IPS DF 4.7 (cell line): Measurements from ENCODE around the gene MIDN.
"Not testable (repeated sequence)": the region's sequence is repeated elsewhere in the genome, so short reads cannot be mapped to it uniquely, and the experiment has no call there.

Experiments used
- DNase-seq: peaks from one replicate; pipeline ENCODE4 v3.0.0-alpha.2; 2013; ENCODE audit warnings: low spot score; ENCODE audit errors: extremely low read depth

Gene MIDN

GRCh38 chr19:1291761-1292418 lies 43.5 kb downstream of the MIDN start:
- DNase-seq, result no peak

DNA sequence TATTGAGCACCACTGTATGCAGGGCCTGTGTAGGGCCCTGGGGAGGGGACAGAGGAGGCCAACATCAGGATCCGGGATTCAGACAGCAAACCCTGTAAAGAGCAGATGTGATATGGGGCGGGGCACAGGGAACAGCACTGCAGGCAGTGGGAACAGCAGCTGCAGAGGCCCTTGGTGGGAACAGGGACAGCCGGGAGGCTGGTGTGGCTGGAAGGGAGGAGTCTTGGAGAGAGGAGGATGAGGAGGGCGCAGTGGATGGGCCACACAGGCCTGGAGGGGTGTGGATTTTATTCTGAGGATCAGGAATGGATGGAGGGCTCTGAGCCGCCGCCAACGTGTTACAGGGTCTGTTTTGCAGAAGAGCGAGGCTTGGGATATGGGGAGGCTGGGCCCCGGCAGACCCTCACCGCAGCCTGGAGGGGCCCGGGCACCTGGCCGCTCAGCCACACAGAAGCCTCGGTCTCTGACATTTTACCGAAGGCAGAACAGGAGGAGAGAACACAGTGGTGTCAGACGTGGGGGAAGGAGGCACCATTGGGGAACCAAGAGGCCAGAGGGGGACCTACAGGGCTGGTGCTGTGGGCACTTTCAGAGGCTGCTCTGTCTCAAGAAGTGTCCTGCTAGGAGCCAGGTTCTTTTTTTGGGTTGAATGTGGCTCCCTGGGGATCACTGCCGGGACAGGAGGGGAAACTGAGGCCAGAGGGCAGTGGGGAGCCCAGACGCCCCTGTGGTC lies 44.2 kb downstream of the MIDN start:
- no peak for DNase-seq

DNA sequence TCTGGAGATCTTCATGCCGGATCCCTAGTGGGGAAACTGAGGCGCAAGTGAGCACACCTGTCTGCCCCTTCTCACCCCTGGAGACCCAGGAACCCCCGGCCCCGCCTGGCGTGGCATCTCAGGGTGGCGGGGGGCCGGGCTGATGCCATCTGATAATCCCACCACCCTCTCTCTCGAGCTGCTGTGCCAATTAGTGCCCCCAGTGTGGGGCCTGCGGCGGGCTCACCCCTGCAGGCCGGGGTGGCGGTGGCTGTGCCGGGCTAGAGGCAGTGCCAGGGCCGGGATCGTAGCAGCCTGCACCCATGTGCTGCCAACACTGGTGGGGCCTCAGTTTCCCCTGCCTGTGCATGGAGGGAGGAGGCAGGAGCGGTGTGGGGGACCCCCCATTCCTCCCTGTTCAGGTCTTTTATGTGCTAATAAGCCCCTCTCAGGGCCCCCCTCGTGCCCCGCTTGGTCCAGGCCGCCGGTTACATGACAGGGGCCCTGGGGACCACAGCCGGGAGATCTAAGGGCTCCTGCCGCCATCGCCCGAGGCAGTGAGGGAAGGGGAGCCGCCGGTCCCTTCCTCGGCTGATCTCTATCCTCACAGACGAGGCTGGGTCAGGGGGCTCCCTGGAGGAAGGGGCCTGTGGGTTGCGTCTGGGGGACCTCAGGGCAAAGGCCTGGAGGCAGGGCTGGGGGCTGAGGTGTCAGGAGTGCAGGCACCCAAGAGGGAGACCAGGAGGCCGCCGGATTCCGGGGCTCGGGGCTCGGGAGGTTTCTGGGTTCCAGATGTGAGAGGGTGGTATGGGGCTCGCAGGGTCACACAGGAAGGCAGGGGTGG lies 45.6 kb downstream of the MIDN start:
- DNase-seq, result no peak

DNA sequence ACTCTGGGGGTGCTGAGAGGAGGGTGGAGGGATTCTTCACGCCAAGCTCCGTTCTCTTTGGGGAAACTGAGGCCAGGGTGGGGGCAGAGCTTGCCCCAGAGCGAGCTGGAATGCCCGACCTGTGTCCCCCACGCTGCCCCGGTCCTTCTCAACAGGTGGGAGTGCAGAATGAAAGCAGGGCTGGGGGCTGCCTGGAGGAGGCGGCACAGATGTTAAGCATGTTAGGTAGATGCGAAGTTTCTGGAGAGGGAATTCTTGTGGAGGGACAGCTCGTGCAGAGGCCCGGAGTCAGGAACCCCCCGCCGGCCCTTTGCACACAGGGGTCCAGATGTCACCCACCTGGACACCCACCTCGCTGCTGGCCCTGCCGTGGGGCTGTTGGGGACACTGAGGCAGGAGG lies 46.3 kb downstream of the MIDN start:
- DNase-seq, result no peak

DNA sequence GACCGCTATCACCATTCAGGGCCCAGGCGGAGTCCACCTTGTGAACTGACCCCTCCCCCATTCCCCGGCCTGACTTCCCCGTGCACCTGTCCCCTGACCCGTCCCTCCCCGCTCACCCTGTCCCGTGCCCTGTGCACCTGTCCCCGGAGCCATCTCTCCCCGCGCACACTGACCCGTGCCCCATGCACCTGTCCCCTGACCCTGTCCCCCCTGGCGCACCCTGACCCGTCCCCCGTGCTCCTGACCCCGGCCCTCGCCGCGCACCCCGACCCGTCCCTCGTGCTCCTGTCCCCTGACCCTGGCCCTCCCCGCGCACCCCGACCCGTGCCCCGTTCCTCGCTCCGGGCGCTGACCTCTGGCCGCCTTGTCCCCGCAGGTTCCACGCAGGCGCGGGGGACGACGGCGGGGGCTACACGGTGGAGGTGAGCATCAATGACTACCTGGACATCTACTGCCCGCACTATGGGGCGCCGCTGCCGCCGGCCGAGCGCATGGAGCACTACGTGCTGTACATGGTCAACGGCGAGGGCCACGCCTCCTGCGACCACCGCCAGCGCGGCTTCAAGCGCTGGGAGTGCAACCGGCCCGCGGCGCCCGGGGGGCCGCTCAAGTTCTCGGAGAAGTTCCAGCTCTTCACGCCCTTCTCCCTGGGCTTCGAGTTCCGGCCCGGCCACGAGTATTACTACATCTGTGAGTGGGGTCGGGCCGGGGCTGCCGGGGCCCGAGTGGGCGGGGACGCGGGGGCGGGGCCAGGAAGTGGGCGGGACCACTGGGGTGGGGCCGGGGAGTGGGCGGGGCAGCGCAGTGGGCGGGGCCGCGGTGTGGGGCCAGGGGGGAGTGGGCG lies 47.0 kb downstream of the MIDN start:
- no peak for DNase-seq

GRCh38 chr19:1296078-1296477 lies 47.7 kb downstream of the MIDN start:
- no peak for DNase-seq

- DNase-seq, result no peak
Observed at GRCh38 chr19:1296575-1297271, 48.3 kb downstream of the MIDN start.

GRCh38 chr19:1298235-1298634 lies 49.9 kb downstream of the MIDN start:
- no peak for DNase-seq

DNA sequence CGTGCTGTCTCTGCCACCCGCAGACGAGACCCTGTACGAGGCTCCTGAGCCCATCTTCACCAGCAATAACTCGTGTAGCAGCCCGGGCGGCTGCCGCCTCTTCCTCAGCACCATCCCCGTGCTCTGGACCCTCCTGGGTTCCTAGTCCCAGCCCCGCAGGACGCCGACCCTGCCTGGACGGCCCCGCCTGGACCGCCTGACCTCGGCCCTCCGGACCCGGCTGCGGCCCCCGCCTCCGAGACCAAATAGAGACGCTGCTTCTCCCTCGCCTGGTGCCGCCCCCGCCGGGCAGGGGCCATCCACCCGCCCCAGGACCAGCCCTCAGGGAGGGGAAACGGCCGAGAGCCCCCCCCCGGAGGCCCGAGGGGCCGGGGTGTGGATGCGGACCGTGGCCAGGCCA lies 51.4 kb downstream of the MIDN start:
- DNase-seq, result no peak

DNA sequence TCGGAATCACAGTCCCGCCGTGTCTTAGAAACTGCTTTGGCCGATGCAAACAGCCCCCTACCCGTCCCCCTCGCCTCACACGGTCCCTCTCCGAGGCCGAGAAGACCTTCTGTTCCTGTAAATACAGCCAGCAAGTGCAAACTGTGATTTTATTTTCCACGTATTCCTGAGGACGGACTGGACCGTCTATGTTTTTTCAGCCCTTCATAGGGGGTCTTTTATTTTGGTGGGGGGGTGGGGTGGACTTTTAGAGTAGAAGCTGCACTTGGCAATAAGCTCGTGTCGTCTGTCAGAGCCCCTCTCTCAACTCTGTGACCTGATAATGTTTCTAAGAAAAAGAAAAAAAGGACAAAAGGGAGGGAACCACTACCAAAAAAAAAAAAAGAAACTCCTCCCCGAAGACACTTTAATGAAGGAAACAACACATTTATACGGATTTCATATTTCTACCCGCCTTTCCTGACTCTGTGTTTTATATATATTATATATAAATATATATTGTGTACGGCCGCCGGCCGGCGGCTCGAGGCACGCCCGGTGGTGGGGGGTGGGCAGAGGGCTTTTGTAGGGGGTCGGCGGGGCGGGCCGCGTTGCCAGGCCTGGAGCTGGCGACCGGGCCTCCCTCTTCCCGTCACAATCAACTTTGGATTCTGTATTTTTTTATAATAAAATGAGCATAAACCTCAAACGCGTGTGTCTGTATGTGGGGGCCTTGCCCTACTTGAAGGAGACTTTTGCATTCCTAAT lies 52.5 kb downstream of the MIDN start:
- DNase-seq, result no peak

- no peak for DNase-seq
Observed at GRCh38 chr19:1302533-1303239, 54.3 kb downstream of the MIDN start.

DNA sequence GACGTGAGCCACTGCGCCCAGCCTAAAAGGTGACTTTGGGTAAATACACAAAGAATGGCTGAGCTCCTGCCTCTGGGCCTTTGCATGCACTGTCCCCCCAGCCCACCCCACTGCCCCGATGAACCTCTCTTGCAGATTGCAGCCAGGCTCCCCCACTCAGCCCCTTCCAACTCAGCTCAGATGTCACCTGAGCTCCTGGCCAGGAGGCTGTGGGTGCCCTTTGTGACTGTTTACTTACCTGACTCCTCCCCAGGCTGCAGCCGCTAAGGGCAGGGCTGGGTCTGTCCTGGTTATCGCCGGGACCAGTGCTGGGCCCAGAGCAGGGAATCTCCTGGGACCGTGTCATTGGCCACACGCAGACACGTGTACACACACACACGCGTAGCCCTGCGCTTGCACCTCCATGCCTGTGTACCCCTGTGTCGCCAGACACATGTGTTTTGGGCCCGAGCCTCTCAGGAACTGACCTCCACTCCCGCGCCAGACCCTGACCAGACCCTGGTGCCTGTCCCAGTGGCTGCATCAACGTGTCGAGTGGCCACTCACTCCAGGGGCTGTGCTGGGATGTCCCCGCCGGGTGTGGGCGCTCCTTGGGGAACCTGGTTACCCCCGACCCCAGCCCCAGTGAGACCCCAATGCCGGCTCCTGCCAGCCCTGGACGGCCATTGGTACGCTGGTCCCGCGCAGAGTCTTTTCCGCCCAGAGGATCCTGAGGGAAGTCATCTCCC lies 56.0 kb downstream of the MIDN start:
- no peak for DNase-seq

- DNase-seq, result not testable (repeated sequence)
Observed at GRCh38 chr19:1305354-1305753, 57.0 kb downstream of the MIDN start.

DNA sequence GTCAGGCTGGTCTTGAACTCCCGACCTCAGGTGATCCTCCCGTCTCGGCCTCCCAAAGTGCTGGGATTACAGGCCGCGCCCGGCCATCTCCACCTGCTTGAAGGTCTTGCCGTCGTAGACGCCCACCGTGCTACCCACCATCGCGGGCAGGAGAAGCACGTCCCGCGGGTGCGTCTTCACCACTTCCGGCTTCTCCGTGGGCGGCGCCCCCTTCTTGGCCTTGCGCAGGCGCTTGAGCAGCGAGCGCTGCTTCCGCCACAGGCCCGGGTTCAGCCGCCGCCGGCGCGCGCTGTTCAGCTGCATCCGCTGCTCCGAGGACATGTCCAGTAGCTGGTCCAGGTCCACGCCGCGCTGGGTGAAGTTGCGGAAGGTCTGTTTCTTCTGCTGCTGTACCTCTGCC lies 58.9 kb downstream of the MIDN start:
- DNase-seq, result no peak

DNA sequence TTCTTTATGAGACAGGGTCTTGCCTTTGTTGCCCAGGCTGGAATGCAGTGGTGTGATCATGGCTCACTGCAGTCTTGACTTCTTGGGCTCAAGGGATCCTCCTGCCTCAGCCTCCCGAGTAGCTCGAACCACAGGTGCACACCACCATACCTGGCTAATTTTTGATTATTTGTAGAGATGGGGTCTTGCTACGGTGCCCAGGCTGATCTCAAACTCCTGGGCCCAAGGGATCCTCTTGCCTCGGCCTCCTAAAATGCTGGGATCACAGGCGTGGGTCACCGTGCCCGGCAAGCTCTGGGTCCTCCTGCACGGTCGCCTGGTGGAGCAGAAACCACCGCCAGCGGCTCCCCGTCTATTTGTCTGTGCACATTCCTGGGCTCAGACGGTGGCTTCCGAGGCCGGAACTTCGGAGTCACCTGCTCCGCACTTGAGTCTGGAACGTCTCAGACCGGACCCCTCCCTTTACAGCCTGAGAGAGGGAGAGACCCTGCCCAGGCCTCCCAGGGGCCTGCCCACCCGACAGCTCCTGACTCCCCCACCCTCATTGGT lies 59.4 kb downstream of the MIDN start:
- no peak for DNase-seq

DNA sequence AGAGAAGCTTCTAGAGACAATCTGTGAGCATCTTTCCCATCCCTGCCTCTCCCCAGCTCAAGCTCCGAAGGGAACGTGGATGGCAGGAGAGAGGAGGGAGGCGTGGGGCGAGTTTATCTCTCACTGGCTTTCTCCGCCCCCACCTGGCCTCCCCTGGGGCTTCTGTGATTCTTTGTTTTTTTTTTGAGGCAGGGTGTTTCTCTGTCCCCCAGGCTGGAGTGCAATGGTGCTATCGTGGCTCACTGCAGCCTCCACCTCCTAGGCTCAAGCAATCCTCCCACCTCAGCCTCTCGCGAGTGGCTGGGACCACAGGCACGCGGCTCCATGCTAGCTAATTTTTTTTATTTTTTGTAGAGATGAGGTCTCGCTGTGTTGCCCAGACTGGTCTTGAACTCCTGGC lies 60.3 kb downstream of the MIDN start:
- no peak for DNase-seq
